Endothelial cell (in vitro differentiated cells): ENCODE measurements around the gene TMEM81. TPM values are rescaled to one million over a fixed set of nuclear protein-coding genes. Genes with fewer than 3 reads are reported as not detected.

Source experiments
- DNase-seq: peaks from one replicate; pipeline ENCODE4 v3.0.0; 2021; ENCODE audit warnings: low spot score
- H3K27ac Mint-ChIP-seq: one replicate; pipeline ENCODE4 v1.8.0; 2021; ENCODE audit warnings: mixed read lengths, inconsistent platforms; ENCODE audit not compliant: unreplicated experiment
- H3K27me3 Mint-ChIP-seq: one replicate; pipeline ENCODE4 v1.8.0; 2021; ENCODE audit warnings: mild to moderate bottlenecking, moderate library complexity, mixed read lengths, inconsistent platforms; ENCODE audit not compliant: unreplicated experiment
- H3K36me3 Mint-ChIP-seq: one replicate; pipeline ENCODE4 v1.8.0; 2021; ENCODE audit warnings: mild to moderate bottlenecking, low read depth, mixed read lengths, inconsistent platforms; ENCODE audit not compliant: unreplicated experiment
- H3K4me1 Mint-ChIP-seq: one replicate; pipeline ENCODE4 v1.8.0; 2021; ENCODE audit warnings: mild to moderate bottlenecking, mixed read lengths, inconsistent platforms; ENCODE audit not compliant: unreplicated experiment
- H3K4me3 Mint-ChIP-seq: one replicate; pipeline ENCODE4 v1.8.0; 2021; ENCODE audit warnings: mild to moderate bottlenecking, mixed read lengths, inconsistent platforms; ENCODE audit not compliant: unreplicated experiment
- H3K9me3 Mint-ChIP-seq: one replicate; pipeline ENCODE4 v1.8.0; 2021; ENCODE audit warnings: mixed read lengths, inconsistent platforms; ENCODE audit not compliant: unreplicated experiment
- total RNA-seq: library from RNA; stranded (reverse); fragmentation: NEBNext Ultra II Directional; extraction: Animal tissue kit (Norgen Biotek cat#: 25700); gene quantifications from one replicate; pipeline ENCODE4 v1.2.1, GENCODE V29; 2021; ENCODE audit not compliant: unreplicated experiment
- TF ChIP-seq, protein P1 (sequence below): fragments of 200-600 bp; sonication (generic); IDR thresholded peaks from one replicate; pipeline ENCODE4 v1.5.0; 2021; ENCODE audit warnings: antibody characterized with exemption; ENCODE audit not compliant: unreplicated experiment

TMEM81 gene
- total RNA-seq, 1 donor from 2014 or later, result 3.7 TPM

DNA sequence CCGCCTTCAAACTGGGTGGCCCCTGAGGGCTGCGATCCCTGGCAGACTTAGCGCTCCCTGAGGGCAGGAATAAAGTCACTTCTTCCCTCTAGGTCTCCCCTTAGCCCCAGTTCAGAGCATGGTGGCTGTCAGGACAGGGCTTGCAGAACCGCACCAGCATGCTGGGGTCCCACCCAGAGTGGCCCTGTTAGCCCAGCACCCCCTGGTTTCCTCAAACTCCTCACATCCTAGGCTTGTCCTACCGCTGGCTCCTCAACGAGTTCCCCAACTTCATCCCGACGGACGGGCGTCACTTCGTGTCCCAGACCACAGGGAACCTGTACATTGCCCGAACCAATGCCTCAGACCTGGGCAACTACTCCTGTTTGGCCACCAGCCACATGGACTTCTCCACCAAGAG, 25.4 kb downstream of the TMEM81 start:
- Mint-ChIP-seq H3K27me3 (peaks cover 7% of the 10 kb centered on the region), H3K9me3 (no peaks in the 10 kb centered on the region), H3K36me3 (no peaks in the 10 kb centered on the region), H3K27ac (no peak overlapping the region), H3K4me1 (no peaks in the 10 kb centered on the region), H3K4me3 (no peak overlapping the region)
- TF ChIP-seq, protein P1, sequence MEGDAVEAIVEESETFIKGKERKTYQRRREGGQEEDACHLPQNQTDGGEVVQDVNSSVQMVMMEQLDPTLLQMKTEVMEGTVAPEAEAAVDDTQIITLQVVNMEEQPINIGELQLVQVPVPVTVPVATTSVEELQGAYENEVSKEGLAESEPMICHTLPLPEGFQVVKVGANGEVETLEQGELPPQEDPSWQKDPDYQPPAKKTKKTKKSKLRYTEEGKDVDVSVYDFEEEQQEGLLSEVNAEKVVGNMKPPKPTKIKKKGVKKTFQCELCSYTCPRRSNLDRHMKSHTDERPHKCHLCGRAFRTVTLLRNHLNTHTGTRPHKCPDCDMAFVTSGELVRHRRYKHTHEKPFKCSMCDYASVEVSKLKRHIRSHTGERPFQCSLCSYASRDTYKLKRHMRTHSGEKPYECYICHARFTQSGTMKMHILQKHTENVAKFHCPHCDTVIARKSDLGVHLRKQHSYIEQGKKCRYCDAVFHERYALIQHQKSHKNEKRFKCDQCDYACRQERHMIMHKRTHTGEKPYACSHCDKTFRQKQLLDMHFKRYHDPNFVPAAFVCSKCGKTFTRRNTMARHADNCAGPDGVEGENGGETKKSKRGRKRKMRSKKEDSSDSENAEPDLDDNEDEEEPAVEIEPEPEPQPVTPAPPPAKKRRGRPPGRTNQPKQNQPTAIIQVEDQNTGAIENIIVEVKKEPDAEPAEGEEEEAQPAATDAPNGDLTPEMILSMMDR, result no peak
- DNase-seq, result no peak

DNA sequence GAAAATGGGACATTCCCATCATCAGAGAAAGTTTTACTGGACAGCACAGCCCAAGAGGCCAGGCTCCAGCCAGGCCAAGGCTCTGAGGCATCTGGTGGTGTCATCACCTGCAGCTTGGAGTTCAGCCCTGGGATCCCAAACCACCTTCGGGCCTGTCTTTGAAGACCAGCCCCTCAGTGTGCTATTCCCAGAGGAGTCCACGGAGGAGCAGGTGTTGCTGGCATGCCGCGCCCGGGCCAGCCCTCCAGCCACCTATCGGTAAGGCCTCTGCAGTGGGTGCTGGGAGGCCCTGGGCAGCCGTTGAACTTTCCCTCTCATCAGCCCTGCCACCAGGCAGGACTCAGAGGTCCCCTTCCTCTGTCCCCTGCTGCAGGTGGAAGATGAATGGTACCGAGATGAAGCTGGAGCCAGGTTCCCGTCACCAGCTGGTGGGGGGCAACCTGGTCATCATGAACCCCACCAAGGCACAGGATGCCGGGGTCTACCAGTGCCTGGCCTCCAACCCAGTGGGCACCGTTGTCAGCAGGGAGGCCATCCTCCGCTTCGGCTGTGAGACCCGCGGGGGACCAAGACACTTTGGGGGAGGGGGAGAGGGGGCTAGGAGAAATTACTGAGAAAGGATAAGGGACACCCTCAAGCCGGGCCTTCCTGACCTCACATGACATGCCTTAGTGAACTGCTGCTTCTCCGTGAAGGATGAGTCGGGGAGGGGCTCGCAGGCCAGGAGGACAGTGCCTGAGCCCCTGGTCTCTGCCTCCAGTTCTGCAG, 26.3 kb downstream of the TMEM81 start:
- DNase-seq, result no peak
- Mint-ChIP-seq H3K27ac (no peak overlapping the region), H3K27me3 (peaks cover 6% of the 10 kb centered on the region), H3K4me3 (no peak overlapping the region), H3K36me3 (no peaks in the 10 kb centered on the region), H3K9me3 (no peaks in the 10 kb centered on the region), H3K4me1 (no peaks in the 10 kb centered on the region)
- TF ChIP-seq, protein P1, result no peak

DNA sequence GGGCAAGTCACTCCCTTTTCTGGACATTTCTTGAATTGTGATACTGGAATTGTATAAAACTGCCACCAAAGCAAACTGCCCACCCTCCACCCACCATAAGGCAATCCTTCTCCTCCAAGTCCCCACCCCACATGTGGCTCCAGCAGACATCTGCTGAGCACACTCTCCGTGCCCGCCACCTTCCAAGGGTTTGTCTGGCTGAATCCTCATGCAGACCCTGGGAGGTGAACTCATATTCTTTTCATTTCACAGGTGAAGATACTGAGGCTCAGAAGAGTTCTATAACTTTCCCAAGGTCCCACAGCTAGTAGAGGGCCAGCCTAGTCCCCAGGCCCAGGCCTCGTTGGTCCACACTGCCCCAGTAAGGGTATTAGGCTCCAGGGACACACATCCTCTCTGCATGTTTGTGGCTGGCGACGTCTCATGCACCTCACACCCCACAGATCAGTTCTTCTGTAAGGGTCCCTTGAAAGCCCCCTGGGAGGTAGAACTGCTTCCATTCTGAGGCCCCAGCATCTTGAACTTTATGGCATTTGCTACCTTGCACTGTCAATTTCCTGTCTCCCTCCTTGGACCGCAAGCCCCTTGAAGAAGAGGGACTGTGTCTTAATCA, 27.2 kb downstream of the TMEM81 start:
- no peak for DNase-seq
- Mint-ChIP-seq H3K27ac (no peak overlapping the region), H3K27me3 (peaks cover 6% of the 10 kb centered on the region), H3K4me1 (no peaks in the 10 kb centered on the region), H3K4me3 (no peak overlapping the region), H3K36me3 (no peaks in the 10 kb centered on the region), H3K9me3 (no peaks in the 10 kb centered on the region)
- TF ChIP-seq, protein P1, result no peak

DNA sequence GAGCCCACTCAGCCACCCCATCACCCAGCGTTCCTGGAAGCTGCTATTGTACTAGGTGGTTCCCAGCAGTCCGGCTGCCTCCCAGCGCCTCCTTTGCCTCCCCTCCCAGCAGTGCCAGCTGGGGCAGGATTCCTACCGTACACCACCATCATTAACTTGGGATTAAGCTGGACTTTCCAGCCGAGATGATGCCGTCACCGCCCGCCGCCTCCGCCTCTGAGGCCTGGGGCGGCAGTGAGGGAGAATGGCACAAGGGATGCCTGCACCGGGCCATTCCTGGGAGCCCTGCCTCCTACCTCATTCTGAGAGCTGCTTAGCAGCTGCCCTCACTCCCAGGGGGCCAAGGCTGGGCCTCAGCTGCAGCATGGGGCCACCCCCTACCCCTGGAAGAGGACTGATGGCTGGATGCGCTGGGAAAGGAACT, 28.1 kb downstream of the TMEM81 start:
- peaks cover 6% of the 10 kb centered on the region for H3K27me3 Mint-ChIP-seq
- no peaks in the 10 kb centered on the region for H3K36me3 Mint-ChIP-seq
- no peaks in the 10 kb centered on the region for H3K4me1 Mint-ChIP-seq
- no peak for DNase-seq
- no peak overlapping the region for H3K27ac Mint-ChIP-seq
- TF ChIP-seq, protein P1, result no peak
- H3K4me3 Mint-ChIP-seq, result no peak overlapping the region
- H3K9me3 Mint-ChIP-seq, result no peaks in the 10 kb centered on the region

DNA sequence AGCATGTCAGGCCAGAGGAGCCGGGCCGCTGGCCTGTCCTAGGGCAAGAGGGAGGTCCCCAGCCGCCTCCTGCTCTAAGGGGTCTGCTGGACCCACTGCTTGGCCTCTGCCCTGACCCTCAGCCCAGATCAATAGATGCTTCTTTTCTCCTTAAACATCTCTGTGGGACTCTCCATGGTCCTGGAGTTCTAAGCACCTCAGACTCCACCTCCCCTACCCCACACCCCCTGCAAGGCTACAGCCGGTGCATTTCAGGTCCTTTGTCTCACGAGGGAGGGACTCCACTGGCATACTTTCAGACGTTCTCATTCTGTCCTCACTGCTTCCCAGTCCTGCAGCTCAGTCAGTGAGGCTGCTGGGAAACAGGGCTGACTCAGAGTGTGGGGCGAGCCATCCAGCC, 30.2 kb downstream of the TMEM81 start:
- H3K27ac Mint-ChIP-seq, result no peak overlapping the region
- no peak overlapping the region for H3K4me3 Mint-ChIP-seq
- DNase-seq, result no peak
- H3K27me3 Mint-ChIP-seq, result peaks cover 9% of the 10 kb centered on the region
- no peaks in the 10 kb centered on the region for H3K36me3 Mint-ChIP-seq
- no peaks in the 10 kb centered on the region for H3K9me3 Mint-ChIP-seq
- TF ChIP-seq, protein P1, result no peak
- H3K4me1 Mint-ChIP-seq, result no peaks in the 10 kb centered on the region
